CD14-positive monocyte (primary cell): Measurements from ENCODE around the gene TMEM54. TPM values are rescaled to one million over a fixed set of nuclear protein-coding genes. Genes with fewer than 3 reads are reported as not detected.

Experiments
- DNase-seq, 3 donors: peaks; one replicate each; pipeline ENCODE4 v3.0.0-alpha.2; 2011 to 2022
- H2AFZ ChIP-seq: 2 replicates; pipeline ENCODE4 v1.6.0; 2012; ENCODE audit warnings: mild to moderate bottlenecking, low read depth, low read length, inconsistent platforms; ENCODE audit not compliant: insufficient read depth, poor library complexity, severe bottlenecking
- H3K27ac ChIP-seq, 2 donors: 1 replicate in 1 of 2; 2 replicates in 1 of 2; pipeline ENCODE4 v1.5.1; 2012 to 2013; ENCODE audit warnings: low read length in 2 of 2, control low read depth in 1 of 2, inconsistent platforms in 1 of 2, low read depth in 1 of 2, mild to moderate bottlenecking in 1 of 2
- H3K27me3 ChIP-seq, 2 donors: one replicate each; pipeline versions ENCODE4 v1.6.0 to v1.6.1; 2011 to 2013; ENCODE audit warnings: low read length in 2 of 2; ENCODE audit not compliant: control insufficient read depth in 2 of 2, insufficient read depth in 2 of 2
- H3K36me3 ChIP-seq, 2 donors: replicated peaks in 1 of 2; 1 replicate in 1 of 2; 2 replicates in 1 of 2; pipeline versions ENCODE4 v1.5.1 to v1.6.1; 2012 to 2013; ENCODE audit warnings: low read length in 2 of 2, control low read depth in 1 of 2, inconsistent platforms in 1 of 2, mild to moderate bottlenecking in 1 of 2; ENCODE audit not compliant: insufficient read depth in 2 of 2, control insufficient read depth in 1 of 2
- H3K4me1 ChIP-seq, 2 donors: 1 replicate in 1 of 2; 2 replicates in 1 of 2; pipeline versions ENCODE4 v1.5.1 to v1.6.1; 2012 to 2013; ENCODE audit warnings: low read length in 2 of 2, control low read depth in 1 of 2, inconsistent platforms in 1 of 2, mild to moderate bottlenecking in 1 of 2, moderate library complexity in 1 of 2; ENCODE audit not compliant: insufficient read depth in 2 of 2, control insufficient read depth in 1 of 2
- H3K4me2 ChIP-seq: replicated peaks from 2 replicates; pipeline ENCODE3; 2012; ENCODE audit warnings: low read length, moderate library complexity, mild to moderate bottlenecking; ENCODE audit not compliant: poor library complexity, severe bottlenecking; ENCODE audit errors: extremely low read depth
- H3K4me3 ChIP-seq, 3 experiments: fragments of 200-600 bp in 1 of 3; sonication (generic) in 1 of 3; replicated peaks in 1 of 3; 1 replicate in 2 of 3; 2 replicates in 1 of 3; pipeline ENCODE4 v1.5.1; 2011 to 2013; ENCODE audit warnings: low read length in 3 of 3, mild to moderate bottlenecking in 3 of 3, control low read depth in 2 of 3, low read depth in 2 of 3, inconsistent platforms in 1 of 3, moderate library complexity in 1 of 3
- H3K79me2 ChIP-seq: 2 replicates; pipeline ENCODE4 v1.6.0; 2012; ENCODE audit warnings: mild to moderate bottlenecking, control low read depth, inconsistent platforms, low read length, moderate library complexity; ENCODE audit not compliant: insufficient read depth
- H3K9ac ChIP-seq: 2 replicates; pipeline ENCODE4 v1.6.0; 2017; ENCODE audit warnings: low read length, mild to moderate bottlenecking; ENCODE audit not compliant: insufficient read depth, poor library complexity, severe bottlenecking
- H3K9me3 ChIP-seq, 2 donors: replicated peaks in 1 of 2; 1 replicate in 1 of 2; 2 replicates in 1 of 2; pipeline versions ENCODE4 v1.5.1 to v1.6.1; 2012 to 2013; ENCODE audit warnings: low read length in 2 of 2, control low read depth in 1 of 2; ENCODE audit not compliant: control insufficient read depth in 1 of 2, insufficient read depth in 1 of 2
- H4K20me1 ChIP-seq: 2 replicates; pipeline ENCODE4 v1.6.0; 2012; ENCODE audit warnings: mild to moderate bottlenecking, low read length, control low read depth, moderate library complexity; ENCODE audit not compliant: insufficient read depth
- H3K27ac Mint-ChIP-seq, 7 donors: one replicate each; pipeline ENCODE4 v1.8.0; 2020; ENCODE audit warnings: mild to moderate bottlenecking in 7 of 7, mixed read lengths in 7 of 7, moderate library complexity in 6 of 7, inconsistent platforms in 2 of 7
- H3K27me3 Mint-ChIP-seq, 3 donors: one replicate each; pipeline ENCODE4 v1.8.0; 2021 to 2022; ENCODE audit warnings: low read depth in 3 of 3, mild to moderate bottlenecking in 3 of 3, mixed read lengths in 3 of 3, moderate library complexity in 3 of 3, inconsistent platforms in 1 of 3
- H3K36me3 Mint-ChIP-seq, 2 donors: one replicate each; pipeline ENCODE4 v1.8.0; 2020; ENCODE audit warnings: mixed read lengths in 2 of 2, inconsistent platforms in 1 of 2, mild to moderate bottlenecking in 1 of 2
- H3K4me1 Mint-ChIP-seq: one replicate; pipeline ENCODE4 v1.8.0; 2020; ENCODE audit warnings: mild to moderate bottlenecking, mixed read lengths
- H3K4me3 Mint-ChIP-seq, 2 donors: one replicate each; pipeline ENCODE4 v1.8.0; 2020; ENCODE audit warnings: mild to moderate bottlenecking in 2 of 2, mixed read lengths in 2 of 2, moderate library complexity in 1 of 2
- H3K9me3 Mint-ChIP-seq, 7 donors: one replicate each; pipeline ENCODE4 v1.8.0; 2020 to 2022; ENCODE audit warnings: mixed read lengths in 7 of 7, mild to moderate bottlenecking in 6 of 7, moderate library complexity in 6 of 7, inconsistent platforms in 2 of 7
- WGBS: methylation state at CpG from one replicate; pipeline ENCODE4 v1.1.5; 2013; ENCODE audit warnings: missing lambda C conversion rate; ENCODE audit not compliant: insufficient coverage; 5-methylcytosine and 5-hydroxymethylcytosine counted together
- intact Hi-C, 2 donors: fragments of 100-400 bp; cut with micrococcal nuclease; formaldehyde crosslinking; loops; one replicate each; pipeline versions ENCODE4 v1.15.0 to v1.15.1; 2023
- polyA plus RNA-seq, 3 donors: library from polyadenylated mRNA; depleted of rRNA in 1 of 3; unstranded in 2 of 3; stranded (reverse) in 1 of 3; fragments of 300-500 nt in 2 of 3; fragments of >200 nt in 1 of 3; fragmentation: Illumina TruSeq in 2 of 3; gene quantifications; 1 replicate in 2 of 3; 2 replicates in 1 of 3; pipeline ENCODE4 v1.2.3, GENCODE V29; 2012 to 2021
- TF ChIP-seq, protein P1 (sequence below): fragments of 200-600 bp; IDR thresholded peaks from one replicate; pipeline ENCODE4 v1.8.0; 2022; ENCODE audit warnings: antibody characterized with exemption, mild to moderate bottlenecking

TMEM54 gene
- polyA plus RNA-seq, 3 donors: 0.08 TPM; not detected in 2

DNA sequence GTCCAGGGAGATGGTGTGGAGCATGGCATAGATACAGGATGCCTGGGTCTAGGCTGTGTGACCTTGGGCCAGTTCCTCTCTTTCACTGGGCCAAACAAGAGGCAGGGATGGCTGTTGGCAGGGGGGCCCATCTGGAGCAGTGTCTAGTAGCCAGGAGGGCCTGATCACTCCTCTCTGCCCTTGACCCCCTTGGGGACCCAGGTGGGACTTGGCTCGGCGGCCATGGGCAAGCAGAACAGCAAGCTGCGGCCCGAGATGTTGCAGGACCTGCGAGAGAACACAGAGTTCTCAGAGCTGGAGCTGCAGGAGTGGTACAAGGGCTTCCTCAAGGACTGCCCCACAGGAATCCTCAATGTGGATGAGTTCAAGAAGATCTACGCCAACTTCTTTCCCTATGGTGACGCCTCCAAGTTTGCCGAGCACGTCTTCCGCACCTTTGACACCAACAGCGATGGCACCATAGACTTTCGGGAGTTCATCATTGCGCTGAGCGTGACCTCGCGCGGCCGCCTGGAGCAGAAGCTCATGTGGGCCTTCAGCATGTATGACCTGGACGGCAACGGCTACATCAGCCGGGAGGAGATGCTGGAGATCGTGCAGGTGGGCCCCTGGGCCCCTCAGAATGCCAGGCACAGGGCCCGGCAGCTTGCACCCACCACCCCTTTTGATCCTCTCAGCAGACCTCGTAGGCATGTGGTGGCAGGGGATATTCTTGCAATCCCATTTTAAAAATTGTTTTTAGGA is 12.3 kb downstream of the TMEM54 start:
- H3K4me1 Mint-ChIP-seq: peaks cover 14% of the 10 kb centered on the region
- H3K27me3 Mint-ChIP-seq: peaks cover 77 to 87% (median 79%) of the 10 kb centered on the region in 3 donors
- Histone ChIP-seq H2AFZ (no peak overlapping the region), H3K36me3 (no peaks in the 10 kb centered on the region), H3K9ac (no peak overlapping the region), H3K4me1 (peaks cover 4 to 10% of the 10 kb centered on the region in 2 donors), H3K27ac (no peak overlapping the region), H3K4me3 (no peak overlapping the region), H4K20me1 (no peaks in the 10 kb centered on the region), H3K79me2 (no peaks in the 10 kb centered on the region), H3K27me3 (peaks cover 28 to 84% of the 10 kb centered on the region in 2 donors), H3K4me2 (no peak overlapping the region), H3K9me3 (peaks cover 4 to 13% of the 10 kb centered on the region in 2 donors)
- H3K36me3 Mint-ChIP-seq: peaks cover 0 to 7% of the 10 kb centered on the region in 2 donors
- intact Hi-C loops: no loop called here
- peaks cover 4 to 23% (median 13%) of the 10 kb centered on the region in 7 donors for H3K9me3 Mint-ChIP-seq
- peak overlapping the region in 1 of 2 donors; percentile 8 for H3K4me3 Mint-ChIP-seq
- no peak overlapping the region for H3K27ac Mint-ChIP-seq
- 95% methylated on average over 22 of the region's 24 CpGs for WGBS
- no peak for DNase-seq
- TF ChIP-seq, protein P1, sequence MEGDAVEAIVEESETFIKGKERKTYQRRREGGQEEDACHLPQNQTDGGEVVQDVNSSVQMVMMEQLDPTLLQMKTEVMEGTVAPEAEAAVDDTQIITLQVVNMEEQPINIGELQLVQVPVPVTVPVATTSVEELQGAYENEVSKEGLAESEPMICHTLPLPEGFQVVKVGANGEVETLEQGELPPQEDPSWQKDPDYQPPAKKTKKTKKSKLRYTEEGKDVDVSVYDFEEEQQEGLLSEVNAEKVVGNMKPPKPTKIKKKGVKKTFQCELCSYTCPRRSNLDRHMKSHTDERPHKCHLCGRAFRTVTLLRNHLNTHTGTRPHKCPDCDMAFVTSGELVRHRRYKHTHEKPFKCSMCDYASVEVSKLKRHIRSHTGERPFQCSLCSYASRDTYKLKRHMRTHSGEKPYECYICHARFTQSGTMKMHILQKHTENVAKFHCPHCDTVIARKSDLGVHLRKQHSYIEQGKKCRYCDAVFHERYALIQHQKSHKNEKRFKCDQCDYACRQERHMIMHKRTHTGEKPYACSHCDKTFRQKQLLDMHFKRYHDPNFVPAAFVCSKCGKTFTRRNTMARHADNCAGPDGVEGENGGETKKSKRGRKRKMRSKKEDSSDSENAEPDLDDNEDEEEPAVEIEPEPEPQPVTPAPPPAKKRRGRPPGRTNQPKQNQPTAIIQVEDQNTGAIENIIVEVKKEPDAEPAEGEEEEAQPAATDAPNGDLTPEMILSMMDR: no peak

DNA sequence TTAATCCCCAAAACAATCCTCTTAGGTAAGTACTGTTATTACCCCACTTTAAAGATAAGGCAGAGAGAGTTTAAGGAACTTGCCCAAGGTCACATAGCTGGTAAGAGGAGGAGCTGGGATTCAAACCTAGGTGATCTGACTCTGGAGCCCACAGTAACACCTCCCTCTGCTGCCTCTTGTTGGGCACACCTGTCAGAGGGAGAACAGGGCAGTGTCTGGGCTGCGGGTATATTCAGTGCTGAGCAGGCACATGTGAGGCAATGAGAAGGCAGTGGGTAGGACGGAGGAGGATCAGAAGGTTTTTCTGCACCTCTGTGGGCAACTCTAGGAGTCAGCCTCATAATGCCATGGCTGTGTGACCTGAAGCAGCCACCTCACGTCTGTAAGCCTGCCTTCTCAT is 13.1 kb downstream of the TMEM54 start:
- Histone ChIP-seq H2AFZ (no peak overlapping the region), H3K27me3 (peaks cover 21 to 84% of the 10 kb centered on the region in 2 donors), H3K9me3 (peaks cover 4 to 13% of the 10 kb centered on the region in 2 donors), H3K36me3 (no peaks in the 10 kb centered on the region), H3K4me1 (peaks cover 1 to 3% of the 10 kb centered on the region in 2 donors), H3K4me2 (no peak overlapping the region), H3K4me3 (no peak overlapping the region), H4K20me1 (no peaks in the 10 kb centered on the region), H3K79me2 (no peaks in the 10 kb centered on the region), H3K9ac (no peak overlapping the region), H3K27ac (no peak overlapping the region)
- H3K27ac Mint-ChIP-seq: no peak overlapping the region
- H3K4me1 Mint-ChIP-seq: peaks cover 7% of the 10 kb centered on the region
- H3K36me3 Mint-ChIP-seq: peaks cover 0 to 7% of the 10 kb centered on the region in 2 donors
- peaks cover 4 to 20% (median 11%) of the 10 kb centered on the region in 7 donors for H3K9me3 Mint-ChIP-seq
- no peak overlapping the region for H3K4me3 Mint-ChIP-seq
- TF ChIP-seq, protein P1: no peak
- peaks cover 74 to 87% (median 78%) of the 10 kb centered on the region in 3 donors for H3K27me3 Mint-ChIP-seq
- intact Hi-C loops: no loop called here
- DNase-seq: no peak
- no CpG with 5 or more reads among the region's 3 CpGs for WGBS
